GM12874 (cell line): ENCODE data around the gene MARCHF4.

ENCODE experiments used
- TF ChIP-seq, protein P1 (sequence below): IDR thresholded peaks from 2 replicates; pipeline ENCODE4 v1.5.1; 2011; ENCODE audit warnings: low read depth, mild to moderate bottlenecking, control low read depth, low read length, moderate library complexity; ENCODE audit not compliant: insufficient read depth

MARCHF4 gene

DNA sequence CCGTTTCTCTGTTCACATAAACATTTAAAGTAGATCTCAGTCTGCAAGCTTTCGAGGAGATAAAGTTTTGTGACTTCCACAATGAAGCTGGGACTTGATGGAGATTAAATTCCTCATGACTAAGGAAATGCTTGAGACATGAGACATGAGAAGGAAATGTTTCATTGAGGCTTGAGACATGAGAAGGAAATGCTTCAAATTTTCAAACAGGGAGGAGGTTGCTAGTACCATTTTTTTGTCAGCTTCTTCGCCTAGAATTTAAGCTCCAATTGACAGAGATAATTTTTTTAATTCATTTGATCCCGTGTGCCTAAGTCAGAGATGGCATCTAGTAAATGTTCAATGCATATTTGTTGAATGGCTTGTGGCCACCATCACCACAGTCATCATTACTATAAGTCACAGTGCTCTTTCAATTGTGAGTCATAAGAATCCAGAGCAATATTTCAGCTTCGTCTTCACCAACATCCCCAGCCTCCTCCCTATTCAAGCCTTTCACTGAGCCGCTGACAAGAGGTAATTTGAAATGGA, 543 bp upstream of the MARCHF4 start:
- TF ChIP-seq, protein P1, sequence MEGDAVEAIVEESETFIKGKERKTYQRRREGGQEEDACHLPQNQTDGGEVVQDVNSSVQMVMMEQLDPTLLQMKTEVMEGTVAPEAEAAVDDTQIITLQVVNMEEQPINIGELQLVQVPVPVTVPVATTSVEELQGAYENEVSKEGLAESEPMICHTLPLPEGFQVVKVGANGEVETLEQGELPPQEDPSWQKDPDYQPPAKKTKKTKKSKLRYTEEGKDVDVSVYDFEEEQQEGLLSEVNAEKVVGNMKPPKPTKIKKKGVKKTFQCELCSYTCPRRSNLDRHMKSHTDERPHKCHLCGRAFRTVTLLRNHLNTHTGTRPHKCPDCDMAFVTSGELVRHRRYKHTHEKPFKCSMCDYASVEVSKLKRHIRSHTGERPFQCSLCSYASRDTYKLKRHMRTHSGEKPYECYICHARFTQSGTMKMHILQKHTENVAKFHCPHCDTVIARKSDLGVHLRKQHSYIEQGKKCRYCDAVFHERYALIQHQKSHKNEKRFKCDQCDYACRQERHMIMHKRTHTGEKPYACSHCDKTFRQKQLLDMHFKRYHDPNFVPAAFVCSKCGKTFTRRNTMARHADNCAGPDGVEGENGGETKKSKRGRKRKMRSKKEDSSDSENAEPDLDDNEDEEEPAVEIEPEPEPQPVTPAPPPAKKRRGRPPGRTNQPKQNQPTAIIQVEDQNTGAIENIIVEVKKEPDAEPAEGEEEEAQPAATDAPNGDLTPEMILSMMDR = no peak

DNA sequence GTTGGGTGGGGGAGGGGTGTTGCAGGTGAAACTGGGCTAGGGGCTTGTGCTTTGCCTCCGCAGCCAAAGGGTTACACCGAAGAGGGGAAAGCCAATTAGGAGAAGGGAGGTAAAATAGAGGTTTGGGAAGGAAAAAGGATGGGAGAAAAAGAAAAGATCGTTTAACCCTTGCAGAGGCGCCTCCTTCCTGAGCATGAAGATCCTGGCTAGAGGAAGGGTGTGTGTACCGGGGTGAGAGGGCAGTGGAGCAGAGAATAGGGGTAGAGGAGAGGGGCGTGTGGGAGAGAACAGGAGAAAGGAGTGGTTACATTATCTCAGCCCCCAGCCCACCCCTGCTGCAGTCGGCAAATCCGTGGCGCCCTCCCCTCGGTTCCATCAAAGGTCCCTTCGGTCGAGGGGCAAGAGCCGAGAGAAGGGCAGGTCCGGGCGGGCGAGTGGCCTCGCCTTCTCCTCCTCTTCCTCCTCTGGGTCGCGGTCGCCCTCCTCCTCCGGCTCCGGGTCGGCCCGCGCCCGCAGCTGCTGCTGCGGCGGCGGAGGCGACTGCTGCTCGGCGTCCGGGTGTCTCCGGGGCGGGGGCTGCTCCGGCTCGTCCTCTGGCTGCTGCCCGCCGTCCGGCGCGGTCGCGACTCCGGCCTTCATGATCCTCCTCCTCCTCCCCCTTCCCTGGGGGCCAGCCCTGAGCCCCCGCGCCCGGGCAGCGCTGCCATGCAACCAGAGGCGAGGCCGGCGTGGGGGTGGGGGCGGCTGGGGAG, 1.1 kb downstream of the MARCHF4 start:
- TF ChIP-seq, protein P1 = no peak

DNA sequence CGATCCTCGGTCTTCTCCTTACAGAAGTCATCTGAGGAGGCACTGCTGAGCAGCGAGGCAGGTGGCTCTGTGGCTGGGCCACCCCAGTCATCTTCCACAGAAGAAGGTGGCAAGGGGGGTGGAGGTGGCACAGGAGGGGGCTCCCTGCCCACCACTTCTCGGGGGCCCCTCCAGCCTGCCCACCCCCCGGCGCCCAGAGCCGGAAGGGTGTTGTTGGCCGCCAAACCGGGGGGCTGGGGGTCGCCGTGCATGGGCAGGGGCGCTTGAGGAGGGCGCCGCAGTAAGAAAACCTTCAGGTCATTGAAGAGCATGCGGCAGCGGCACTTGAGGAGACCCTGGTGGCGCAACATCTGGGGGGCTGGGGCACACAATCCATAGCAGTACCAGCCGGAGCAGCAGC, 2.5 kb downstream of the MARCHF4 start:
- TF ChIP-seq, protein P1 = no peak

DNA sequence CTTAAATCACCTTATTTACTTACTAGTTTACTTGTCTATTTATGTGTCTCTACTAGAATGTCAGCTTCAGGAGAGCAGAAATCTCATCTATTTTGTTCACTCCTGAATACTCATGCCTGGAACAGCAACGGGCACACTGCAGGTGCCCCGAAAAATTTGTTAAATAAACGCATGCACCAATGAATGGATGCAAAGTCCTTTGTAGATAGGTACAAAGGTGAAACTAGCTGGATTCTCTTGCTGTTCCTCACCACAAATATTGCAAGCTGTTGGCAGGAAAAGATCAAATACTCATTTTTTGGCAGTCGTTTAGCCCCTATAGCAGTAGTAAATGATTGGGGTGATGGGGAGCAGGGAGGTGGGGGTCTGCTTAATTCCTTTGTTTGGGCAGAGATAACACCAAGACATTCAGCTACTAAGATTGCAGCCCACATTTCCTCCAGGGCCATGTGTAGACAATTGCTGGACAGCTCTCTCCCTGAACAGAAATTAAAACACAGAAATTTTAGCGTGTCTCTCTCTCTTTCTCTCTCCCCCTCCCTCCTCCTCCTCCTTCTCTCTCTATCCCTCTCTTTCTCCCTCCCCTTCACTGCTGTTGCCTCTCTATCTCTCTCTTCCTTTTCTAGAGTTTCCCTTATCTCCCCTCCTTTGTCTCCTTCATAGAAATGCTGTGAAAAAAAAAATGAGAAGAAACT, 5.4 kb downstream of the MARCHF4 start:
- TF ChIP-seq, protein P1 = no peak

DNA sequence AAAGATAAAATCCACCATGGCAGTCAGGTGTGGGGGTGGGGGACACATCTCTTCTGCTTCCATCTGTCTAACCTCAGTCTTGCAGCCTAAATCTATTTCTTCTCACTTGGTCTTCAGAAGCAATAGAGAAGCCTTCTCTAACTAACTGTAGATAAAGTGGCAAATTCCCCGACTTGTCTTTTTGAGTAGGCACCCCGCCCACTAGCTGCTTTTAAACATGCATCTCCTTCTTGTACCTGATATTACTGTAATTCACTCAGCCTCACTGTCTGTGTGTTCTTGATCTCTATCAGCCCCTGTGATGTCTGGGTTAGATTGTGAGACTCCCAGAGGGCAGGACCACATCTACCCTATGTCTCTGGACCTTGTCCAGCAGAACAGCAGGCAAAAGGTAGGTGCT, 6.8 kb downstream of the MARCHF4 start:
- TF ChIP-seq, protein P1 = no peak

DNA sequence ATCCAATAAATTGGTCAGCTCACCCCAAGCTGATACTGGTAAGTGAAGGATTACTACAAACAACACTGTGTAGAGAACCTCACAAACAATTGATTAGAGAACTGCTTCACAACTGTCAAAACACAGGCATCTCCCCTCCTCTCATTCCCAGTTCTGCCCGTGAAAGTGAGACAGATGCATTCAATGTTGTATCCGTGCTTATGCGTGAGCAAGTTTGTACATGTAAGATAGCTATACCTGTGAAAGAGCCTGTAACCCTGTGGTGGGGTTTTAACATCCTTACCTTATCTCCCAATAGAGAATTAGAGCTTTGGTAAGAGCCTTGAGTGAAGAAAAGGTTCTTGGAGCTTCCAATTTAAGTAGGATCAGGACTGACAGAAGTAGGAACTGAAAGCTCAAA, 9.1 kb downstream of the MARCHF4 start:
- TF ChIP-seq, protein P1 = no peak

DNA sequence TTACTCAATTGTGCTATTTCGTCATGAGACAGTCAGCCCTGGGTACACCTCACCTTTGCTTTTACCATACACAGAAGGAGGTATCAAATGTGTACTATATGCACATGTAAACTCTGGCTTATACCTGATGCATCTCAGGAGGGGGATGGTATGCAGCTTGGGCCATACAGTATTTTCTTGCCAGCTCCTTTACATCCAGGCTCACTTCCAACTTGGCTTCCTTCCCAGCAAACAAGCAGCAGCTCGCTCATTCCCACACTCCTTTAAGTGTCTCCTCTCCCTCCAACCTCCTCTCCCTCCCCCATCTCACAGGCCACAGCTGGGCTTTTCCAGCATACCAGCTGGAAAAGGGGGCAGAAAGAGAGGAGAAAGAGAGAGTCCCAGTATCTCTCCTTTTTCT, 9.6 kb downstream of the MARCHF4 start:
- TF ChIP-seq, protein P1 = no peak
